Mucosa of descending colon (tissue), 3 donors: ENCODE data around the gene FMNL3. TPM values are rescaled to one million over a fixed set of nuclear protein-coding genes. Genes with fewer than 3 reads are reported as not detected.
"Not testable (repeated sequence)": the region's sequence is repeated elsewhere in the genome, so short reads cannot be mapped to it uniquely, and the experiment has no call there.

Experiments
- ATAC-seq: fragments of 200-7000 bp; cut with Tn5 transposase; one replicate; pipeline ENCODE4 v1.9.1; 2020; ENCODE audit warnings: mild to moderate bottlenecking, moderate library complexity
- DNase-seq, 3 donors: peaks; one replicate each; pipeline ENCODE4 v3.0.0-alpha.2; 2020
- H3K36me3 ChIP-seq: fragments of 200-600 bp; one replicate; pipeline ENCODE4 v1.8.0; 2021; ENCODE audit warnings: low read depth, mild to moderate bottlenecking
- H3K4me1 ChIP-seq: fragments of 200-600 bp; one replicate; pipeline ENCODE4 v1.8.0; 2021; ENCODE audit warnings: low read depth, mild to moderate bottlenecking
- H3K4me3 ChIP-seq: fragments of 200-600 bp; one replicate; pipeline ENCODE4 v1.8.0; 2021; ENCODE audit warnings: mild to moderate bottlenecking
- H3K9me3 ChIP-seq: fragments of 200-600 bp; one replicate; pipeline ENCODE4 v1.8.0; 2021; ENCODE audit warnings: mild to moderate bottlenecking
- intact Hi-C, 2 donors: fragments of 100-400 bp; cut with DNase I in 1 of 2; cut with micrococcal nuclease in 1 of 2; formaldehyde crosslinking; loops; one replicate each; pipeline versions ENCODE4 v1.11.0 to v1.11.1; 2022; cut with DNase I, micrococcal nuclease
- total RNA-seq, 3 donors: library from RNA; stranded (reverse); fragmentation: NEBNext Ultra II Directional in 2 of 3; extraction: Animal tissue kit (Norgen Biotek cat#: 25700) in 2 of 3; gene quantifications; one replicate each; pipeline versions ENCODE4 v1.2.1 to v1.2.4, GENCODE V29; 2021 to 2023
- TF ChIP-seq, protein P1 (sequence below): fragments of 200-600 bp; IDR thresholded peaks from one replicate; pipeline ENCODE4 v1.8.0; 2022; ENCODE audit warnings: antibody characterized with exemption, mild to moderate bottlenecking
- donor health status: DM: no; HTN: no; CAD: no; lungs with moderate emphysema.
- donor health status: DM: no; HTN: no; CAD: no.
- donor health status: DM: no; HTN: yes; CAD: no.

The FMNL3 gene
- total RNA-seq, 3 donors from 2014 or later, result 4.2 to 13.4 (median 7.1) TPM

DNA sequence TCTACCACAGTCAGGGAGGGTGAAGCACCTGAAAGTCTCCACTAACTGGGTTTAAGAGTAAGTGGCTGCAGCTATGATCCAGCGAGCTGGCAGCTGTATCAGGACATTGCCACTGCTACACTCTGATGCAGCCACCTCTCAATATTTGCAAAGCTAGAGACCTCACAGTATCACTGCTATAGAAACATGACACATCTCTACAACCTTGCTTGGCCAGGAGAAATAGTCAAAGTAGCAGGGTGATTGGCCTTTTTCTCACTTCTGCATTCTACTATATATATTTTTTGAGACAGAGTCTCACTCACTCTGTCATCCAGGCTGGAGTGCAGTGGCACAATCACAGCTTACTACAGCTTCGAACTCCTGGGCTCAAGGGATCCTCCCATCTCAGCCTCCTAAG is 9.3 kb upstream of the FMNL3 start:
- Histone ChIP-seq H3K4me3 (no peak overlapping the region), H3K9me3 (no peaks in the 10 kb centered on the region), H3K4me1 (no peaks in the 10 kb centered on the region), H3K36me3 (no peaks in the 10 kb centered on the region)
- no peak for ATAC-seq
- TF ChIP-seq, protein P1, sequence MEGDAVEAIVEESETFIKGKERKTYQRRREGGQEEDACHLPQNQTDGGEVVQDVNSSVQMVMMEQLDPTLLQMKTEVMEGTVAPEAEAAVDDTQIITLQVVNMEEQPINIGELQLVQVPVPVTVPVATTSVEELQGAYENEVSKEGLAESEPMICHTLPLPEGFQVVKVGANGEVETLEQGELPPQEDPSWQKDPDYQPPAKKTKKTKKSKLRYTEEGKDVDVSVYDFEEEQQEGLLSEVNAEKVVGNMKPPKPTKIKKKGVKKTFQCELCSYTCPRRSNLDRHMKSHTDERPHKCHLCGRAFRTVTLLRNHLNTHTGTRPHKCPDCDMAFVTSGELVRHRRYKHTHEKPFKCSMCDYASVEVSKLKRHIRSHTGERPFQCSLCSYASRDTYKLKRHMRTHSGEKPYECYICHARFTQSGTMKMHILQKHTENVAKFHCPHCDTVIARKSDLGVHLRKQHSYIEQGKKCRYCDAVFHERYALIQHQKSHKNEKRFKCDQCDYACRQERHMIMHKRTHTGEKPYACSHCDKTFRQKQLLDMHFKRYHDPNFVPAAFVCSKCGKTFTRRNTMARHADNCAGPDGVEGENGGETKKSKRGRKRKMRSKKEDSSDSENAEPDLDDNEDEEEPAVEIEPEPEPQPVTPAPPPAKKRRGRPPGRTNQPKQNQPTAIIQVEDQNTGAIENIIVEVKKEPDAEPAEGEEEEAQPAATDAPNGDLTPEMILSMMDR, result no peak
- intact Hi-C loops, result no loop called here
- DNase-seq, result no peak

DNA sequence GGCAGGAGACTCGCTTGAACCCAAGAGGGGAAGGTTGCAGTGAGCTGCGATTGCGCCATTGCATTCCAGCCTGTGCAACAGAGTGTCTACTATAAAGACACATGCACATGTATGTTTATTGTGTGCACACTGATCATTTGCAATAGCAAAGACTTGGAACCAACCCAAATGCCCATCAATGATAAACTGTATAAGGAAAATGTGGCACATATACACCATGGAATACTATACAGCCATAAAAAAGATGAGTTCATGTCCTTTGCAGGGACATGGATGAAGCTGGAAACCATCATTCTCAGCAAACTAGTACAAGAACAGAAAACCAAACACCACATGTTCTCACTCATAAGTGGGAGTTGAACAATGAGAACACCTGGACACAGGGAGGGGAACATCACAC is 6.7 kb upstream of the FMNL3 start:
- ATAC-seq, intact Hi-C loops, H3K4me3 ChIP-seq, DNase-seq, H3K36me3 ChIP-seq, H3K9me3 ChIP-seq, H3K4me1 ChIP-seq: not testable (repeated sequence)

DNA sequence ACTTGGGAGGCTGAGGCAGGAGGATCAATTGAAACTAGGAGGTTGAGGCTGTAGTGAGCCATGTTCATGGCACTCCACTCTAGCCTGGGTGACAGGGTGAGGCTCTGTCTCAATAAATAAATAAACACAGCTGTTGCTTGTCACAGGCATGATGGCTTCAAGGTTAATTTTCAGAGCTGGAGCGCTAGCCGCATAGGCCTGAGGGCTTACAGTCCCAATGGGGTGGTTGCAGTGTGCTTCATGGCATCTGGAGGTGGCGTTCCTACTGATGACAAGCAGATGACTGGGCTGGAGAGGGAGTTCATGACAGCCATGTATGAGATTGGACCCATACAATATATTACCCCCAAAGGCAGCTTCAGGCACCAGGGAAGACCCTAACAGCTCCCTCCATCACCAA is 1.6 kb upstream of the FMNL3 start:
- ATAC-seq, result no peak
- intact Hi-C loops, result loop anchor here in 1 of 2 donors (5.0 kb wide), 1 partner anchor 67 kb away; no protein-coding TSS in a partner anchor

DNA sequence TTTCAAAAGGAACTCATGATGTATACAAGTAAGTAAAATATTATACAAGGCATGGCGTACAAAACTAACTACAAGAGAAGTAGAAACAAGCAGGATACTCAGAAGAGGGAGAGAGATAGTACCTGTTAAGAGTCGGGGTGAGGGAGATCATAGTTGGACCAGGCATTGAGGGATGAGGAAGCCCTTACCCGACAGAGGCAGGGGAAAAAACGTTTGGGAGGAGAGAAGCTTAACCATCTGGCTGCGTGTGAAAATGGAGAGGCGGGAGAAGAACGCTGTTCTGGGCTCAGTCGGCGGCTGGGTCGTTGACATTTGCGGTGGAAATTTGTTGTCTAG is 575 bp upstream of the FMNL3 start:
- DNase-seq (no peak), ATAC-seq (no peak)
- Histone ChIP-seq H3K4me1 (no peaks in the 10 kb centered on the region), H3K4me3 (peak overlapping the region; percentile 9), H3K9me3 (no peaks in the 10 kb centered on the region), H3K36me3 (no peaks in the 10 kb centered on the region)
- TF ChIP-seq, protein P1, result no peak
- intact Hi-C loops, result loop anchor here (2.0 to 5.0 kb wide), 2 partner anchors 63 to 65 kb away; no protein-coding TSS in a partner anchor

More for the DNA sequence above, 1.6 kb upstream of the FMNL3 start:
- Histone ChIP-seq H3K4me1 (no peaks in the 10 kb centered on the region), H3K9me3 (no peaks in the 10 kb centered on the region), H3K36me3 (no peaks in the 10 kb centered on the region), H3K4me3 (no peak overlapping the region)
- TF ChIP-seq, protein P1, result no peak
- DNase-seq, result no peak

DNA sequence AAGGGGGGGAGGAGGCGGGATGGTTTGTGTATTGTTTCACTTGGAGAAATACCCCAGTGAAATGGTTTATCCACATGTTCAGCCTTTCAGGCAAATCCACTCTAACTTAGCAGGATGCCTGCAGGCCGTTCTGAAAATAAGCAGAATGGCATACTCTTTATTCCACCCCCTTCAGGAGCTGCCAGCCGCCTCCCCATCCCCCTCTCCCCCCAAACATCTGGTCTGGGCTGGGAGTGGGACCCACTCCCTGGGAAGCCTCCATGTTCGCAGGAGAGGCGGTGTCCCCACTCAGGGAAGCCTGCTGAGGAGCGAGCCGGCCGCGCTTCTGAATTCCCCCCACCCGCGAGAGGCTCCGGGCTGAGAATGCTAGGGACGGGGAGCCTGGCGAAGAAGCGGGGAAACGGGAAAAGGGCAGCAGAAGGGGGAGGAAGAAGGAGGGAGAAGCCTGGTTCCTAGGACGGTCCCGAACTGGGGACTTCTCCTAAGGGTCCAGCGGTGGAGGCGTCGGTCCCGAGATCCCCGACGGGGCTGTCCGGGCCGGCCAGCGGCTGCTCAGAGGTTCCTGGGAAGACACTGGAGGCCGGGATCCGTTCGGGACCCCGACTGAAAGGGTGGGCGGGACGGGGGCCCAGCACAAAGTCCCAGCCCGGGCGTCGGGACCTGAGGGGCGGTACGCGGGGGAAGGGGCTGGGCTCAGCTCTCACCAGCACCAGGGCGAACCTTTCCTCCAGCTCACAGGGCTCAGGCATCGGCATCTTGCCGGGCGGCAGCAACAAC is 666 bp downstream of the FMNL3 start:
- intact Hi-C loops, result loop anchor here (2.0 to 5.0 kb wide), 2 partner anchors 62 to 64 kb away; no protein-coding TSS in a partner anchor
- ATAC-seq, result peak; percentile 27

More for the DNA sequence above, 666 bp downstream of the FMNL3 start:
- peak; percentile 21 to 61 (median 45) for DNase-seq
- H3K9me3 ChIP-seq, result no peaks in the 10 kb centered on the region
- TF ChIP-seq, protein P1, result no peak
- H3K4me3 ChIP-seq, result peak overlapping the region; percentile 30
- no peaks in the 10 kb centered on the region for H3K4me1 ChIP-seq
- H3K36me3 ChIP-seq, result no peaks in the 10 kb centered on the region
